ENCODE measurements around the gene PAX1. TPM values are rescaled to one million over a fixed set of nuclear protein-coding genes. Genes with fewer than 3 reads are reported as not detected.

The PAX1 gene
- total and polyA plus RNA-seq, 9 of the 15 experiments (the other 6 are each of a cell fraction or from before 2014, with no cell fraction given), result not detected

GRCh38 chr20:21710863-21711431, 5.5 kb downstream of the PAX1 start:
- ChIA-PET POLR2A (interaction anchor here (0.6 kb wide), 1 partner anchor 32 kb away, joined by 5 read pairs; no protein-coding TSS in a partner anchor), CTCF (ENCODE audit: low intra/inter-chr PET ratio) (no interaction called here)
- no peak overlapping the region for H3K9ac ChIP-seq (ENCODE audit: insufficient read depth in 1 of 2, low read depth in 2 of 2, low read length in 2 of 2)
- no peaks in the 10 kb centered on the region for H3K9me3 ChIP-seq (replicated peaks; ENCODE audit: control insufficient read depth, insufficient read depth, low read depth, low read length)
- no peak for ATAC-seq
- no peak overlapping the region for H3K27ac ChIP-seq (ENCODE audit: extremely low read depth, low read depth, low read length)
- no TSS peak for BruUV-seq (replicated peaks)
- H3K27me3 ChIP-seq (ENCODE audit: control insufficient read depth in 2 of 2, insufficient read depth in 2 of 2, low read length in 2 of 2), result peaks cover 0 to 46% of the 10 kb centered on the region in 2 experiments; a peak in 3 of 5 replicates
- H3K4me3 ChIP-seq, result no peak overlapping the region
- 0 out of 5 replicates have a peak, but pooled peaks cover 0 to 4% of the 10 kb centered on the region in 2 experiments for H3K4me1 ChIP-seq (replicated peaks in 1 of 2; ENCODE audit: control insufficient read depth in 2 of 2, insufficient read depth in 2 of 2, low read length in 2 of 2)
- FAIRE-seq, result no peak
- no peaks in the 10 kb centered on the region for H3K9me1 ChIP-seq (ENCODE audit: control insufficient read depth, insufficient read depth, low read length)
- intact Hi-C loops (cut with micrococcal nuclease), result no loop called here
- DNase-seq (ENCODE audit: extremely low read depth in 1 of 4, low spot score in 3 of 4), result no peak
- WGBS (ENCODE audit: insufficient coverage, low coverage, missing lambda C conversion rate), result 3% methylated on average over 5 of the region's 5 CpGs
- no peaks in the 10 kb centered on the region for H3K36me3 ChIP-seq (ENCODE audit: control insufficient read depth, insufficient read depth, low read length)
- no peaks in the 10 kb centered on the region for H3K79me2 ChIP-seq (ENCODE audit: control insufficient read depth, insufficient read depth, low read length)
- H3K4me2 ChIP-seq (ENCODE audit: insufficient read depth, low read length), result no peak overlapping the region
- H2AFZ ChIP-seq (ENCODE audit: low read depth, low read length), result no peak overlapping the region
- TF ChIP-seq RBFOX2 (IDR thresholded peaks at IDR 0.05; ENCODE audit: low read depth, low read length), result no peak
- TF ChIP-seq FOXO4 (CRISPR knock-in tag; IDR thresholded peaks at IDR 0.05), result no peak
- TF ChIP-seq ZNF551 (CRISPR knock-in tag; IDR thresholded peaks at IDR 0.05), result no peak
- no peak for TF ChIP-seq U2AF2 (optimal IDR thresholded peaks at IDR 0.05; ENCODE audit: low read depth, low read length)
- in situ Hi-C loops (cut with MboI), result no loop called here
- H4K20me1 ChIP-seq (replicated peaks; ENCODE audit: control insufficient read depth, insufficient read depth, low read length), result no peaks in the 10 kb centered on the region
